NCI-H187 (cell line): ENCODE measurements around the gene STKLD1.

Source experiments
- DNase-seq, 2 experiments: peaks; one replicate each; lab custom pipeline; 2025; lab: John Stamatoyannopoulos, UW

The STKLD1 gene

GRCh38 chr9:133345596-133345995 lies 30.6 kb upstream of the STKLD1 start:
- DNase-seq, result no peak

- no peak for DNase-seq
Measured at GRCh38 chr9:133346021-133346785, 30.0 kb upstream of the STKLD1 start.

GRCh38 chr9:133347515-133347984 lies 28.6 kb upstream of the STKLD1 start:
- DNase-seq, result no peak

- peak; percentile 52 to 58 for DNase-seq
Measured at GRCh38 chr9:133347985-133348717, 28.0 kb upstream of the STKLD1 start, which contains the start of the genes MED22 and RPL7A. Gene MED22, minus strand, starts transcription at chr9:133348131. Its CDS starts 1,469 bp downstream, at chr9:133346662. Gene RPL7A, plus strand, starts transcription at chr9:133348218. Its CDS starts 26 bp downstream, at chr9:133348244.

GRCh38 chr9:133348718-133349573 lies 27.2 kb upstream of the STKLD1 start:
- DNase-seq, result no peak

- no peak for DNase-seq
Measured at GRCh38 chr9:133349965-133350616, 26.1 kb upstream of the STKLD1 start.

GRCh38 chr9:133351526-133351907 lies 24.6 kb upstream of the STKLD1 start:
- DNase-seq, result no peak

GRCh38 chr9:133351908-133352634 lies 24.1 kb upstream of the STKLD1 start:
- no peak for DNase-seq

GRCh38 chr9:133352635-133353340 lies 23.4 kb upstream of the STKLD1 start:
- DNase-seq, result no peak

- DNase-seq, result no peak
Measured at GRCh38 chr9:133353548-133353947, 22.6 kb upstream of the STKLD1 start.

- DNase-seq, result no peak
Measured at GRCh38 chr9:133354766-133355165, 21.4 kb upstream of the STKLD1 start.

GRCh38 chr9:133355881-133356357 lies 20.2 kb upstream of the STKLD1 start:
- DNase-seq, result no peak

- peak in 1 of 2 experiments; percentile 40 for DNase-seq
Measured at GRCh38 chr9:133356391-133357091, 19.6 kb upstream of the STKLD1 start, which contains the start of the genes SURF1 and SURF2. Gene SURF1, minus strand, starts transcription at chr9:133356487. Its CDS starts 34 bp downstream, at chr9:133356453. Gene SURF2, plus strand, starts transcription at chr9:133356550. Its CDS starts 43 bp downstream, at chr9:133356593.

- no peak for DNase-seq
Measured at GRCh38 chr9:133357656-133358055, 18.5 kb upstream of the STKLD1 start.

GRCh38 chr9:133359399-133360175 lies 16.6 kb upstream of the STKLD1 start:
- no peak for DNase-seq

- no peak for DNase-seq
Measured at GRCh38 chr9:133360400-133361393, 15.5 kb upstream of the STKLD1 start.

- no peak for DNase-seq
Measured at GRCh38 chr9:133361507-133362092, 14.6 kb upstream of the STKLD1 start.
